ENCODE results near the gene TWIST2.

Gene TWIST2

GRCh38 chr2:238947243-238947760, 99.4 kb downstream of the TWIST2 start:
- no peak for DNase-seq
- no peak for TF ChIP-seq CTCF (IDR thresholded peaks at IDR 0.05; ENCODE audit: low read depth, low read length)

GRCh38 chr2:238947920-238948710, 100.2 kb downstream of the TWIST2 start:
- Histone ChIP-seq H3K9me3 (no peaks in the 10 kb centered on the region), H3K36me3 (no peaks in the 10 kb centered on the region), H3K27me3 (peaks cover 7% of the 10 kb centered on the region; the same call in 1 of the 2 replicates), H3K4me3 (ENCODE audit: low read depth, low read length) (no peak overlapping the region), H3K4me1 (no peaks in the 10 kb centered on the region)
- TF ChIP-seq CTCF (IDR thresholded peaks at IDR 0.05; ENCODE audit: low read depth, low read length): no peak
- no peak for DNase-seq

More at GRCh38 chr2:238947243-238947760, 99.4 kb downstream of the TWIST2 start:
- Histone ChIP-seq H3K27me3 (peaks cover 9% of the 10 kb centered on the region; the same call in 1 of the 2 replicates), H3K4me1 (no peaks in the 10 kb centered on the region), H3K9me3 (no peaks in the 10 kb centered on the region), H3K4me3 (ENCODE audit: low read depth, low read length) (no peak overlapping the region), H3K36me3 (no peaks in the 10 kb centered on the region)

GRCh38 chr2:238948765-238949641, 101.1 kb downstream of the TWIST2 start:
- TF ChIP-seq CTCF (IDR thresholded peaks at IDR 0.05; ENCODE audit: low read depth, low read length): no peak
- H3K4me3 ChIP-seq (ENCODE audit: low read depth, low read length): no peak overlapping the region
- DNase-seq: no peak

GRCh38 chr2:238949710-238950345, 101.9 kb downstream of the TWIST2 start:
- no peak for TF ChIP-seq CTCF (IDR thresholded peaks at IDR 0.05; ENCODE audit: low read depth, low read length)
- no peak overlapping the region for H3K4me3 ChIP-seq (ENCODE audit: low read depth, low read length)
- H3K4me1 ChIP-seq: no peaks in the 10 kb centered on the region

More at GRCh38 chr2:238948765-238949641, 101.1 kb downstream of the TWIST2 start:
- H3K27me3 ChIP-seq: peaks cover 7% of the 10 kb centered on the region; the same call in 1 of the 2 replicates
- H3K9me3 ChIP-seq: no peaks in the 10 kb centered on the region
- H3K4me1 ChIP-seq: no peaks in the 10 kb centered on the region
- H3K36me3 ChIP-seq: no peaks in the 10 kb centered on the region

GRCh38 chr2:238950551-238950950, 102.7 kb downstream of the TWIST2 start:
- Histone ChIP-seq H3K9me3 (no peaks in the 10 kb centered on the region), H3K4me3 (ENCODE audit: low read depth, low read length) (no peak overlapping the region), H3K4me1 (no peaks in the 10 kb centered on the region), H3K27me3 (peaks cover 7% of the 10 kb centered on the region), H3K36me3 (no peaks in the 10 kb centered on the region)
- no peak for DNase-seq
- TF ChIP-seq CTCF (IDR thresholded peaks at IDR 0.05; ENCODE audit: low read depth, low read length): no peak

More at GRCh38 chr2:238949710-238950345, 101.9 kb downstream of the TWIST2 start:
- Histone ChIP-seq H3K9me3 (no peaks in the 10 kb centered on the region), H3K27me3 (peaks cover 7% of the 10 kb centered on the region), H3K36me3 (no peaks in the 10 kb centered on the region)
- no peak for DNase-seq

All from BE2C (cell line).